GM19467 (cell line): ENCODE measurements around the gene GLB1L.
"Not testable (repeated sequence)": the region's sequence is repeated elsewhere in the genome, so short reads cannot be mapped to it uniquely, and the experiment has no call there.

Experiments used
- ATAC-seq: cut with Tn5 transposase; IDR thresholded peaks from one replicate; pipeline ENCODE4 v1.9.1; 2021; ENCODE audit warnings: mild to moderate bottlenecking, moderate library complexity; ENCODE audit not compliant: unreplicated experiment

Gene GLB1L

GRCh38 chr2:219281588-219281987 lies 36.3 kb upstream of the GLB1L start:
- no peak for ATAC-seq

GRCh38 chr2:219280651-219281050 lies 35.4 kb upstream of the GLB1L start:
- no peak for ATAC-seq

- ATAC-seq, result no peak
These were observed 34.8 kb upstream of the GLB1L start for GRCh38 chr2:219279916-219280516.

- peak; percentile 83 for ATAC-seq
These were observed 34.1 kb upstream of the GLB1L start, which contains the start of gene DNAJB2 for GRCh38 chr2:219279151-219279915. TSS of gene DNAJB2 (plus strand) at chr2:219279366. CDS start at chr2:219279834, 468 bp downstream.

GRCh38 chr2:219278655-219279150 lies 33.5 kb upstream of the GLB1L start:
- ATAC-seq, result no peak

GRCh38 chr2:219277703-219278654 lies 32.7 kb upstream of the GLB1L start:
- peak; percentile 24 for ATAC-seq

GRCh38 chr2:219274361-219274921 lies 29.2 kb upstream of the GLB1L start:
- ATAC-seq, result no peak

- ATAC-seq, result no peak
These were observed 28.7 kb upstream of the GLB1L start for GRCh38 chr2:219273937-219274336.

GRCh38 chr2:219272995-219273394 lies 27.8 kb upstream of the GLB1L start:
- ATAC-seq, result no peak

- ATAC-seq, result no peak
These were observed 27.1 kb upstream of the GLB1L start for GRCh38 chr2:219272356-219272755.

GRCh38 chr2:219271021-219271420 lies 25.8 kb upstream of the GLB1L start:
- ATAC-seq, result no peak

- ATAC-seq, result no peak
These were observed 24.8 kb upstream of the GLB1L start for GRCh38 chr2:219270055-219270372.

- no peak for ATAC-seq
These were observed 24.3 kb upstream of the GLB1L start for GRCh38 chr2:219269362-219270054.

- ATAC-seq, result no peak
These were observed 23.1 kb upstream of the GLB1L start for GRCh38 chr2:219268294-219268693.

- ATAC-seq, result no peak
These were observed 21.6 kb upstream of the GLB1L start for GRCh38 chr2:219266886-219267285.

GRCh38 chr2:219266232-219266631 lies 21.0 kb upstream of the GLB1L start:
- no peak for ATAC-seq

GRCh38 chr2:219261024-219261855 lies 16.0 kb upstream of the GLB1L start:
- ATAC-seq, result no peak

GRCh38 chr2:219258942-219259341 lies 13.7 kb upstream of the GLB1L start:
- not testable (repeated sequence) for ATAC-seq

GRCh38 chr2:219254590-219255201 lies 9.5 kb upstream of the GLB1L start:
- ATAC-seq, result peak; percentile 18
